Skin epidermis (tissue), 12 donors: ENCODE measurements around the gene LMO1.

ENCODE experiments used
- H3K27ac ChIP-seq, 21 experiments: fragments of 200-600 bp; sonication (generic) in 11 of 21; one replicate each; pipeline ENCODE4 v1.5.0; 2020; ENCODE audit warnings: mild to moderate bottlenecking in 3 of 21, inconsistent platforms in 2 of 21, moderate library complexity in 2 of 21
- H3K4me3 ChIP-seq, 7 experiments: fragments of 200-600 bp; sonication (generic) in 2 of 7; one replicate each; pipeline ENCODE4 v1.5.0; 2020; ENCODE audit warnings: inconsistent platforms in 2 of 7, mild to moderate bottlenecking in 2 of 7, moderate library complexity in 1 of 7

The LMO1 gene

DNA sequence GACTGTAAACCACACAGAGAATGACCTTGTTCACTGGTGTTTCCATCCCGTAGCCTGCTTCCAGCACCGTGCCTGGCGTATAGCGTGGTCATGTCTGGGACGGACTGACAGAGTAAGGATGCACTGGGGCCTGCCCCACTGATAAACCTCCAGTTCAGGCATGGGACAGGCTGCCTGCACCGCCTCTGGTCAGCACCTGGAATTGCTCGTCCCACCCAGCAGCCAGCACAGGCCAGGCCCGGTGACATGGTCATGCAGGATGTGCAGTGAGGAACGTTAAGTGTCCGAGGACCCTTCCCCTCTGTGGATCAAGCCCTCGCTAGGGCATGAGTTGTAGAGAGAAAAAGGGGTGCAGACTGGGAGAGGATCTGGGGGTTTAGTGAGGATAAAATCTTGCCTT lies 44.8 kb downstream of the LMO1 start:
- H3K4me3 ChIP-seq = no peak overlapping the region
- H3K27ac ChIP-seq = no peak overlapping the region

DNA sequence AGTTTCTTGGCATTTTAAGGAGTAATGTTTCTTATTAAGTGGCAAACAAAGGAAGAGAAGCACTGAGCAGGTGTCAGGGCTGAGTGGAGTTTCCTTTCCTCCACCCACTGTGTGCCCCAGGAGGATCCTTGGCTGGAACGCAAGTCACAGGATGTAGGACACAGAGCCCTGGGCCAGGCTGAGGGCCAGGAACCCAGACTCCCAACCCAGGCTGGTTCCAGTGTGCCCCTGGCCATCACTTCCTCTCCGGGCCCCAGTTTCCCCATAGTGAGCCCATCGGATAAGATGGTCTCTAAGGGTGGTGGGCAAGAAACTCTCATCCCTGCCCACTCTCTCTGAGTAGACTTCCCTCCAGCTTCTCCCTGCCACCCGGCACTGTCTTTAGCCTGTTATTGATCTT lies 45.3 kb downstream of the LMO1 start:
- H3K27ac ChIP-seq = no peak overlapping the region
- H3K4me3 ChIP-seq = no peak overlapping the region

DNA sequence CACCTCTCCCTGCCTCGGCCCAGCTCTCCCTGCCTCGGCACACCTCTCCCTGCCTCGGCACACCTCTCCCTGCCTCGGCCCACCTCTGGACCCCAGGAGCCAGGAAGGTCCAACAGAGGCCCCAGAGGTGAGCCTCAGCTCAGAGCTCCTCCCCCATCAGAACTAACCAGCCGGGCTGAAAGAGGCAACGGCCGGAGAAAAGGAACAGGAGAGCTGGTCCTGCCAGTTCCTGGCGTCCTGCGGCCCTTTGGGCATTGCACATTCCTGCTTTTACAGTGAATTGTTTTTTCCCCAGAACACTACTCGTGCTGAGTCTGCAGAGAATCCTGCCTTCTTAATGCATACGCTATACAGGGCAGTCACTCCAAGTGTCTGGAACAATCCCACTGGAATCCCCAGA lies 45.8 kb downstream of the LMO1 start:
- H3K4me3 ChIP-seq = no peak overlapping the region

DNA sequence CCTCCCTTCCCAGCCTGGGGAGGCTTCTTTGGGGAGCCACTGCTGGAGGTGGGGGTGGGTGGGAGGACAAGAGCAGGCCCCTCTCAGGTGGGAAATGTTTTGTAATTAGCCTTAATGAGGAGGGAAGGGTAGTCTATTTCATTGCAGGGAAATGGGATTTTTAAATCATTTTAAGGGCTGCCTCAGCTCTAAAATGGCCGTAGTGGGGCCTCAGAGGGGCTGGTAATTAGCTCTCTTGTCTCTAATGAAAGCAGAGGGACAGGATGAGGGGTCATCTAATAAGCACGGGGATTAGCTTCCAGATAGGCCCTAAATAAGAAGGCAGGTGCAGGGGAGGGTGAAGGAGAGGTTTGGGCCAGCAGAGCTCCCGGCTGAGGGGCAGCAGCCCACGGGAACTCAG lies 46.5 kb downstream of the LMO1 start:
- H3K27ac ChIP-seq = no peak overlapping the region
- no peak overlapping the region for H3K4me3 ChIP-seq

More for the DNA sequence above, 45.8 kb downstream of the LMO1 start:
- no peak overlapping the region for H3K27ac ChIP-seq

GRCh38 chr11:8213376-8213775 lies 50.3 kb downstream of the LMO1 start:
- H3K4me3 ChIP-seq = no peak overlapping the region
- H3K27ac ChIP-seq = no peak overlapping the region

- Histone ChIP-seq H3K4me3 (no peak overlapping the region), H3K27ac (no peak overlapping the region)
These were observed 54.4 kb downstream of the LMO1 start for GRCh38 chr11:8209208-8209807.

DNA sequence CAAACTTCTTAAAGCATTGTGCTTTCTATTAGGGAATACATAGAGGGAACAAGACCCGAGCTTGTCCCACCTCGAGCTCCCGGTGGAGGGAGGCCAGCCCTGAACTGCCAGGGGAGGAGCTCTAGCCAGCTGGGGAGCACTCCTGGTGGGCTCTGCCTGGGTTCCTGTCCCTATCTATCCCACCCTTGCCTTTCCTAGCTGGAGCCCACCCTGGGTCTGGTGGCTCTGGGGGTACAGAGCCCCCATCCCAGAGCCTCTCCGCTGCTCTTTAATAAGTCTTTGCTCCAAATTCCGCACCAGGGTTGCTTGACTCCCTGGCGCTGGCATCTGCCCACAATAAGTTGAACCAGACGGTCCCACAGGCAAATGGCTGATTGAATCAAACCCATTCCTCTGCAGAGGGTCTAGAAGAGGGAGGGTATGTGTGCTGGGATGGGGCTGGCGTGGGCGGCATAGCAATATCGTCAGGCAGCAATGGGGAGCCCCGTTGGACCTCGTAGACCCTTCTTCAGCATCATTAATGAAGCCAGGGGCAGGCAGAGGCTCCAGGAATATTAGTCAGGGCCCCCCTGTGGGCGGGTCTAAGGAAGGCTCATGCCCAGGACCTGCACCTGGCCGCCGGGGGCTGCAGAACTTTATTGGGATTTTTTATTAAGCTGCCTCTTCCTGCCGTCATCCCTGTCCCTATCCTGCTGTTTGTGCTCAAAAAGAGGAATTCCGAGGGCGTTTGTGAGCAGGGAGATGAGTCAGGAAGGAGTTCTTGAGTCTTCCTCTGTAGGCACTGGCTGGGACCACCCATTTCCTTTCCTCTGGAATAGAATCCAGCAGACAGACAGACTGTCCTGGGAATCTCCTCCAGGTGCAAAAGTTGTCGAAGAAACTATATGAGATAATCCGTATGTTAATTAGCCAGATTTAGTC lies 56.3 kb downstream of the LMO1 start:
- Histone ChIP-seq H3K27ac (peak overlapping the region in 12 of 21 experiments; percentile 9 to 83 (median 60)), H3K4me3 (no peak overlapping the region)

- H3K4me3 ChIP-seq = no peak overlapping the region
- H3K27ac ChIP-seq = peak overlapping the region in 13 of 21 experiments; percentile 9 to 83 (median 61)
These were observed 57.2 kb downstream of the LMO1 start for GRCh38 chr11:8206251-8207079.

DNA sequence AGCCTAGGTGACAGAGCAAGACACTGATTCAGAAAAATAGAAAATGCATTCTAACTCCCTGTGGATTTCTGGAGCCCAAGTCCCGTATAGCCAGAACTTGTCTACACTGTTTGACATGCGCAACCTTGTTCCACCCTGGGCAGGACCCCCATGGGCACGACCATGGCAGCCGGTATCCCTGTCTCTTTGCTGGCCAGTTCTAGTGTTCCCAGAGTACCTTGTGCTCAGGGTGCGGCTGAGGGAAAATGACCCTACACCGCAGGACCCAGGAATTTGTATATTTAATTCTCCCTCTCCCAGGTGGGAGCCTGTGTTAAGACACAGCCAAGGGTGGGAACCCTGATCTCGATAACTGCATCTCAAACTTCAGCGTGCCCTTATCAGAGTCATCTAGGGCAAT lies 58.1 kb downstream of the LMO1 start:
- no peak overlapping the region for H3K4me3 ChIP-seq
- H3K27ac ChIP-seq = peak overlapping the region in 2 of 21 experiments; percentile 48 to 71

GRCh38 chr11:8204596-8204995 lies 59.1 kb downstream of the LMO1 start:
- Histone ChIP-seq H3K27ac (no peak overlapping the region), H3K4me3 (no peak overlapping the region)

- no peak overlapping the region for H3K27ac ChIP-seq
- H3K4me3 ChIP-seq = no peak overlapping the region
These were observed 59.7 kb downstream of the LMO1 start for GRCh38 chr11:8204025-8204424.

GRCh38 chr11:8203414-8203715 lies 60.3 kb downstream of the LMO1 start:
- Histone ChIP-seq H3K27ac (no peak overlapping the region), H3K4me3 (no peak overlapping the region)

DNA sequence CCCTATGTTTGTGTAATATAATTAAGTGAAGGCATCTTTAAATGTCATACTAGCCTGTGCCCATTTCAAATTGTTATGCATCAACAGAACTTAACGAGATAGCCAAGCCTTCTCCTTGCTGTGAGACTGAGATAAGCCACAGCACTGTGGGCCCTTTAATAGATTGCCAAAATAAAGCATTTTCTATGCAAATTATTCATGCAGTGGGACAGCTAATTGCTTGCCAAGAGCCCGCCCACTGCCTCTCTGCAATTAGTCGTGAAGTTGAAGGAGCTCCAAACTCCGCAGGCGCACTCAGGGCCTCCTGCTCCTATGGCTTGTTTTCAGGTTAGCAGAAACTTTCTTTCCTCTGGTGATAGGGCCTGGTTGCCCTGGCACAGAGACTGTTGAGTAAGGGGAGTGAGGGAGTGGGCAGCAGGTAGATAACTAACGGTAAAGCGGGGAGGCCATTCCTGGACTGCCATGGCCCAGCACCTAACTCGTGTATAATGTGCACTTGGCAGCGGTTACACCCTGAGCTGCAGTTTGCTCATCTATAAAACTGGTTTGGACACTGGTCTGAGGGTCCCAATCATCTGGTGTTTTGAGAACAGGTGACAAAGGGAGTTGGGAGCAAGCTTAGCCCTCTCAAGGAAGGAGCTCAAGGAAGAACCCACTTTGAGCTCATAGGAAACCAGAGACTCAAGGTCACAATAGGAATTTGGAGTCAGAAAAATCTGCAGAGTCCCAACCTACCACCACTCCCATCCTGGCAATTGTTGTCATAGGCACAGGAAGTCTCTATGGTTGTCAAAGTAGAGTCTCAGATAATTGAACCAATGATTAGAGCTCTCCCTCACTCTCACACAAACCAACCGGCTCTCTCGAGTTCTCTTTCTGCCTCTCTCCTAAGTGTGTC lies 60.9 kb downstream of the LMO1 start:
- no peak overlapping the region for H3K4me3 ChIP-seq
- peak overlapping the region in 3 of 21 experiments; percentile 5 to 67 (median 58) for H3K27ac ChIP-seq

DNA sequence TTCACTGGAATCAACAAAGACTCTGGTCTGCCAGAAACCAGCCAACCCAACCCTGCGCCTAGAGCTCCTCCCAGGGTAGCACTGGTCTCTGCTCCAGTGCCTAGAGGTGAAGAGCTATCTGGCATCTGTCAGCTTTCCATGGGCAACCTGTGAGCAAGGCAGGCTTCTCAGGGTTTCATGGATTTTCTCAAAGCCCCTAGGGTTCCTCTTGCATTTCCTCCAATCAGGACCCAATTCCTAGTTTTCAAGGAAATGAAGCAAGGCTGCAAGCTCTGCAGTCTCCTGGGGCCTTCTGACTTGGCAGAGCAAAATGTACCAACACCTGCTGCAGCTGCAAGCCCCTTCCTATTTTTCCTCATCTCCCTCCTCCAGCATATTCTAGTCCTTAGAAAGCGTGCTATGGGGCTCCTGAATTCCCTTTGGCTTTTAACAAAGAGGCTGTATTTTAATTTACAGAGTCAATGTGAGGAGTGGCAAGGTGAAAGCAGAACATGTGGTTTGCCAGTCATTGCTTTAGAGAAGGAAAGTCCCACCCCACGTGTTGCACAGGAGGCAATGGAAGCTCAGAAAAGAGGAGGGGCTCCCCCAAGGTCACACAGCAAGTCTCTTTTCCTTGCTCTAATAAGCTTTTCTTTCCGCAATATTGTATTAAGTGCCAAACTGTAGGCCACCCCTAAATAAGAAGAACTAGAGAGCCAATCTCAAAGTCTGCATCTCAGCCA lies 61.9 kb downstream of the LMO1 start:
- H3K4me3 ChIP-seq = no peak overlapping the region
- peak overlapping the region in 3 of 21 experiments; percentile 5 to 67 (median 58) for H3K27ac ChIP-seq

DNA sequence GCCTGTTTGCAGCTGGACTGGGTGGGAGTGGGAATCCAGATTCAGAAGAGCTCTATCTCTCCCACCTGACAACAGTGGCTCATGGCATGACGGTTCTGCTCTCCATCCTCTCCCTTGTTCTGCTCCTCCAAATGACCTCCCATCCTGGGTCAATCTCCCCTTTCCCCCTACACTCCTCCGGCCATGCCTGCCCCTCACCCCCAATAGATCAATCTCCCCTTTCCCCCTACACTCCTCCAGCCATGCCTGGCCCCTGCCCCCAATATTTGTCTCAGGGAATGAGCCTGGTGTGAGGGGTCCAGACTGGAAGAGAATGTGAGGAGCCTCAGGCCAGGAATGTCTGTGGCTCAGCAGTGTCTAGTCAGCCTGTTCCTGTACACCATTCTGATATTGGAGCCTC lies 64.0 kb downstream of the LMO1 start:
- Histone ChIP-seq H3K4me3 (no peak overlapping the region), H3K27ac (no peak overlapping the region)

DNA sequence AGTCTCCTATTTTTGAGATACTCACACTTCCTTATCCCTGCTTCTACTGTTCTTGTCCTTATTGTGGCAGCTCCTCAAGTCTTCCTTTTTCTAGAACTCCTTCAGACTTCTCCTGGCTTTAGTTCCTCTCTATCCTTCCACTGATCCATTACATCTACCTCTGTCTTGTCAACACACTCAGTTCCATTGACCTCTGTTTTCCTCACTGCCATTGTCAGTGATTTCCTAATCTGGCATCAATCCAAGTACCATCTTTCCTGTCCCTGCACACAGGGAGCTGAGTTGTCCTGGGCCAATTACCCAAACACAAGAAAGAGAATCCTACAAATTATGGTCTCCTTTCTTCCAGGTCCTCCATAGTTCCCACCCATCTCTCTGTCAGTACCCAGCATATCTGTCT lies 66.9 kb downstream of the LMO1 start:
- Histone ChIP-seq H3K27ac (no peak overlapping the region), H3K4me3 (no peak overlapping the region)

- Histone ChIP-seq H3K4me3 (no peak overlapping the region), H3K27ac (no peak overlapping the region)
These were observed 68.7 kb downstream of the LMO1 start for GRCh38 chr11:8194956-8195355.

DNA sequence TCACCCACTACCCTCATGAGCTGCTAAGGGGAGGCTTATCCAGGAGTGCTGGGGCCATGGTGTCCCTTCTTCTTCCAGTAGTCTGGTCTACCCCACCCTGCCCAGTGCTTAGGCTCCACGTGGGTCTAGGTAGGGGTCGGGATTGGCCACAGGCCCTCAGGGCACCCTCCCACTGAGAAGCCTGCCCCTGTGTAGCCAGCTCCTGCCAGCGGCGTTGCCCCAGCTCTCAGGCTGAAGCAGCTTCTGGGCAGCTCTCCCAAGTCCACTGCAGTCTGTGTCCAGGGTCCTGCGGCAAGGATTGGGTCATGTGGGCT lies 70.8 kb downstream of the LMO1 start:
- H3K27ac ChIP-seq = no peak overlapping the region
- no peak overlapping the region for H3K4me3 ChIP-seq
